Stimulated activated CD8-positive, alpha-beta memory T cell treated with anti-CD3 and anti-CD28 coated beads, Interleukin-12 subunit alpha, Interleukin-12 subunit beta, amount 100 ng/mL, for 24 hours (primary cell): ENCODE results near the gene PYGL.
"Not testable (repeated sequence)": the region's sequence is repeated elsewhere in the genome, so short reads cannot be mapped to it uniquely, and the experiment has no call there.

Experiments
- DNase-seq: peaks from one replicate; pipeline ENCODE4 v3.0.0-alpha.2; 2020; ENCODE audit errors: extremely low read depth

Gene PYGL

GRCh38 chr14:50954811-50955372 is 10.6 kb upstream of the PYGL start:
- DNase-seq, result no peak

- DNase-seq, result no peak
Measured at GRCh38 chr14:50953502-50953901, 9.2 kb upstream of the PYGL start.

- no peak for DNase-seq
Measured at GRCh38 chr14:50951032-50951431, 6.7 kb upstream of the PYGL start.

GRCh38 chr14:50948205-50948604 is 3.9 kb upstream of the PYGL start:
- DNase-seq, result no peak

GRCh38 chr14:50947446-50947845 is 3.2 kb upstream of the PYGL start:
- no peak for DNase-seq

GRCh38 chr14:50946234-50946935 is 2.1 kb upstream of the PYGL start:
- no peak for DNase-seq

GRCh38 chr14:50944647-50945413 is 547 bp upstream of the PYGL start:
- no peak for DNase-seq

GRCh38 chr14:50943261-50943942 is 881 bp downstream of the PYGL start:
- DNase-seq, result no peak

- not testable (repeated sequence) for DNase-seq
Measured at GRCh38 chr14:50941638-50942037, 2.6 kb downstream of the PYGL start.

- DNase-seq, result no peak
Measured at GRCh38 chr14:50941151-50941550, 3.1 kb downstream of the PYGL start.

GRCh38 chr14:50937800-50938199 is 6.5 kb downstream of the PYGL start:
- no peak for DNase-seq

GRCh38 chr14:50937325-50937724 is 7.0 kb downstream of the PYGL start:
- DNase-seq, result no peak

- no peak for DNase-seq
Measured at GRCh38 chr14:50936882-50937281, 7.4 kb downstream of the PYGL start.

GRCh38 chr14:50936016-50936340 is 8.3 kb downstream of the PYGL start:
- no peak for DNase-seq

- no peak for DNase-seq
Measured at GRCh38 chr14:50935126-50936015, 8.9 kb downstream of the PYGL start.

GRCh38 chr14:50932592-50933495 is 11.4 kb downstream of the PYGL start:
- no peak for DNase-seq

GRCh38 chr14:50932156-50932555 is 12.1 kb downstream of the PYGL start:
- no peak for DNase-seq

GRCh38 chr14:50931559-50931958 is 12.7 kb downstream of the PYGL start:
- no peak for DNase-seq

- DNase-seq, result no peak
Measured at GRCh38 chr14:50929506-50929905, 14.8 kb downstream of the PYGL start.

- DNase-seq, result no peak
Measured at GRCh38 chr14:50928002-50928635, 16.2 kb downstream of the PYGL start.
